HG02884 (cell line): ENCODE measurements around the gene HLA-A.
"Not testable (repeated sequence)": the region's sequence is repeated elsewhere in the genome, so short reads cannot be mapped to it uniquely, and the experiment has no call there.

Experiments
- ATAC-seq: cut with Tn5 transposase; IDR thresholded peaks from one replicate; pipeline ENCODE4 v1.9.1; 2021; ENCODE audit warnings: mild to moderate bottlenecking, moderate library complexity; ENCODE audit not compliant: unreplicated experiment

HLA-A gene

DNA sequence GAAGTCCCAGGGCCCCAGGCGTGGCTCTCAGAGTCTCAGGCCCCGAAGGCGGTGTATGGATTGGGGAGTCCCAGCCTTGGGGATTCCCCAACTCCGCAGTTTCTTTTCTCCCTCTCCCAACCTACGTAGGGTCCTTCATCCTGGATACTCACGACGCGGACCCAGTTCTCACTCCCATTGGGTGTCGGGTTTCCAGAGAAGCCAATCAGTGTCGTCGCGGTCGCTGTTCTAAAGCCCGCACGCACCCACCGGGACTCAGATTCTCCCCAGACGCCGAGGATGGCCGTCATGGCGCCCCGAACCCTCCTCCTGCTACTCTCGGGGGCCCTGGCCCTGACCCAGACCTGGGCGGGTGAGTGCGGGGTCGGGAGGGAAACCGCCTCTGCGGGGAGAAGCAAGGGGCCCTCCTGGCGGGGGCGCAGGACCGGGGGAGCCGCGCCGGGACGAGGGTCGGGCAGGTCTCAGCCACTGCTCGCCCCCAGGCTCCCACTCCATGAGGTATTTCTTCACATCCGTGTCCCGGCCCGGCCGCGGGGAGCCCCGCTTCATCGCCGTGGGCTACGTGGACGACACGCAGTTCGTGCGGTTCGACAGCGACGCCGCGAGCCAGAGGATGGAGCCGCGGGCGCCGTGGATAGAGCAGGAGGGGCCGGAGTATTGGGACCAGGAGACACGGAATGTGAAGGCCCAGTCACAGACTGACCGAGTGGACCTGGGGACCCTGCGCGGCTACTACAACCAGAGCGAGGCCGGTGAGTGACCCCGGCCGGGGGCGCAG lies at the start of gene HLA-A:
Gene HLA-A, plus strand, starts transcription at position 258 of the 778 bp plus-strand sequence. Its CDS starts 22 bp downstream, at position 280.
- peak; percentile 90 for ATAC-seq

DNA sequence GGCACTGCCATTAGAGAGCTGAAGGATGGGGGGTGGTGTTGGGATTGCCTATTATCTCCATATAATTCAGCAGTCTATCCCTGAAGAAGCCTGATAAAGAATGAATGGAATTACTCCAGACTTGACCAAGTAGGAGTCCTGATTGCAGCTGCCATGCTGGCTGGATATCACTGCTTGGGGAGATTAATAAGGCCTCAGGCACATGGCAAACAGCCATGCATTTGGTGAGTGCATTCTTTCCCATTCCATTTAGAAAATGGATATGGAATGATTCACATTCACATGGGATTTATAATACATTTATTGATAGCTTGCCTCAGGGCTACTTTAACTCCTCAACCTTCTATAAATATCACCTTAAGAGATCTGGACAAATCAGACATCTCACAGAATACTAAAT lies 49.6 kb upstream of the HLA-A start:
- ATAC-seq = no peak

DNA sequence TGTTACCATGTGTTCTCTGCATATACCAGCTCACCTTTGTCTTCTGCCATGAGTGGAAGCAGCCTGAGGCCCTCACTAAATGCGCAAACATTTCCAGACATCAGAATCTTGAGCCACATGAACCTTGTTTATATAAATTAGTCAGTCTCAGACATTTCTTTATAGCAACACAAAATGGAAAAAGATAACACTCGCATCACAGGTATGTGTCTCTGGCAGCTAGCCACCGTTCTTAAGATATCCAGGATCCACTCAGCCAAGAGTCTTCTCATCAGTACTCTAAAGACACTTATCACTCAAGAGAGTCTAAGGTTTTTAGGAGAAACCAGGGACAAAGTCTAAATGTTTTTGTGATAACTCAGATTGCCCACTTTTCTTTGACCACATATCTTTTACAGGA lies 43.1 kb upstream of the HLA-A start:
- no peak for ATAC-seq

DNA sequence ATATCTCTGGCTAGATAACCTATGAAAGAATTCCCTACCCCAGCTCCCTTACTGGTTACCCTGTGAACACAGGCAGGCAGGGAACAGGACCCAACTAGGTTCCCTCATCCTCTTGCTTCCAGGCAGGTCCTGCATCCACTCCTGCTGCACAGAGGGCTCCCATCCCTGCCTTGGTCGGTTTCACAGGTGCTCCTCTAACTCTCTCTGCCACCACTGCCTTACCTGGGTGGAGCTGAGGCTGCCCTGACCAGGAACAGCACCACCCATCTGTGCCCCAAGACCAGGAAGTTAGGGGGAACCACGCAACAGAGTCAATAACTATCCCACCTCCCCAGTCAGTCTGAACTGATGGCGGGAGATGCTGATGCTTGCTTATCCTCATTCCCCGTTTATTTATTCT lies 37.0 kb upstream of the HLA-A start:
- ATAC-seq = no peak

DNA sequence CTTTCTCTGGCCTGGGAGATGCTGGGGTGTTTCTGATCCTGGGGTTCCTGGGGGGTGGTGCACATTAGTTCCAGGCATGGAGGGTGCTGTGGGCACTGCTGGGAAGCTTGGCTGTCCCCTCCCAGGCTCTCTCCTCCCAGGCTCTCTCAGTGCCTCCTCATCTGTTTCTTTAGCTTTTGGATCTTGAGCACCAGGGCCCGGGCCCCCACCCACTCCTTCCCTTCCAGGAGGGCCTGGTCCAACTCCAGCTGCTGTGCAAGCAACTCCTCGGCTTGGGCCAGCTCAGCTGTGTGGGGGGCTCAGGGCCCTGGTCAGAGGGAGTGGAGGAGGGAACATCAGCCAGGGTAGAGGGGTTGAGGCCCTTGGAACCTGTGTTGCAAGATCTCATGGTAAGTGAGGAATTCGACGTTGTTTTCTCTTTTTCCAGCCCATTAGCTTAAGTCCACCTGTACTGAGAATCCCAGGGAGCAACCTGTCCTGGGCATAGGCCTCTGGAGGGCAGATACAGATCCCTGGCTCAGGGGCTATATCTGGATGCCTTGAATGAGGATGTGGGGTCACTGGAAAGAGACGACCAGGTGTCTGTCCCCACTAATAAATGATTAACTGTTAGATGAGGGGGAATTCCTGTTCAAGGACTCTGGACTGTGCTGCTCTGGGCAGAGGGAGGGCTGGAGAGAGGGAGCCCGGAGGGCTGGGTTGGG lies 34.5 kb upstream of the HLA-A start:
- no peak for ATAC-seq

DNA sequence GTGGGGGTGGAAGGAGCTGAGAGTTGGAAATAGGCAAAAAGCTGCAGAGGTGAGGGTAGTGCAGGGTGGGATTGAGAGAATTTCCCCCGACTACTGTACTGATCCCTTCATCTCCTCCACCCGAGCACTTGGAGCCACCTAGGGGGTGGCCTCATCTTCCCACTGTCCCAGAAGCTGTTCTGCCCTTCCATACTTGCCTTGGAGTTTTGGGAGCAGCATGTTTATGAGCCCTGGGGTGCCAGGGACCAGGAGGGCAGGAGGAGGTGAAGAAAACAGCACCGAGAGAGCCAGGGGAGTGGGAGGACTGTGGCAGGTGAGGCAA lies 34.0 kb upstream of the HLA-A start:
- ATAC-seq = no peak

DNA sequence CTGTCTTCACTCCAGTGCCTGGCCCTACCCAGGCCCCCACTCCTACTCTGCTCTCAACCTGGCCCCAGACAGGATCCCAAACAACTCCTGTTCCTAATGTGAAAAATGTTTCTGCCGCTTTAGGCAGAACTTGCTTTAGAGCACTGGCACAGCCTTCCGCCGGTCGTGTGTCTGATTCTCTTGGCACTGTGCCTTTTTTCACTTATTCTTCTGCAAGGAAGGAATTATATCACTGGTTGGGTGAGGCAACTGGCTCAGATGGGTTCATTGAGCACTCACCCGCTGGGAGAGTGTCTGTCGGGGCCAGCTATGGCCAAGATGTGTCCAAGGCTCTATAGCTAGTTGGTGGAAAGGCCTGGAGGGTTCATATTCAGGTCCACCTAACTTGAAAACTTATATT lies 33.6 kb upstream of the HLA-A start:
- ATAC-seq = no peak

DNA sequence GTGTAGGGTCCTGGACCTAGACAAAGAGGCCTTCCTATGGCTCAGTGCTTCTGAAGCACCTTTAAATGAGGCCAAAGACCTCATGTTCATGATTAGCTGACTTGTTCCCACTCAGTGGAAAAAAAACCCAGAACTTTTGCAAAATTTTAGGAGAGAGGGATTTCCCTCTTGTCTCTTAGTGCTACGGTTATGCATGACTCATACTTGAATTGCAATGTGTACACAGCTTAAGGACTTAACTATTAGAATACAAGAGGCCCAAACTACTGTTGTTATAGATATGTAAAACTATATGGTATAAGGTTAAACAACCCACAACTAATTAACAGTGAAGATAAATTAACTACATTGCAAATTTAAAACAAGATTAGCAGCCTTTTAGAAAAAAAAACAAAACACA lies 32.3 kb upstream of the HLA-A start:
- no peak for ATAC-seq

DNA sequence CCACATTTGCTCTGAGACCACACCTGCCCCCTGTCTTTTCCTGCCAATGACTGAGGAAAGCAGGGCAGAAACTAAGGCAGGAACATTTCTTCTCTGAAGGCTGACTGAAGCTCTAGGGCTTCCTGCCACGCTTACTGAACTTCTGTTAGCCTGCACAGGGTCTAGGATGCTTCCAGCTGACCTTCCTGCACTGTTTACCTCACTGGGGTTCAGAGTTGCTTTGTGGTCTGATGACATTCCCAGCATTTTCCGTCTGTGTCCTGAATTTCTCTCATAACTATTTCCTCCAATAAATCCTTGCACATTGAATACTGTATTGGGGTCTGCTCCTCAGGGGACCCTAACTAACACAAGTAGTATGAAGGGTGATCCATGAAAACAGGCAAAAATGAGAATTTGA lies 29.5 kb upstream of the HLA-A start:
- ATAC-seq = no peak

DNA sequence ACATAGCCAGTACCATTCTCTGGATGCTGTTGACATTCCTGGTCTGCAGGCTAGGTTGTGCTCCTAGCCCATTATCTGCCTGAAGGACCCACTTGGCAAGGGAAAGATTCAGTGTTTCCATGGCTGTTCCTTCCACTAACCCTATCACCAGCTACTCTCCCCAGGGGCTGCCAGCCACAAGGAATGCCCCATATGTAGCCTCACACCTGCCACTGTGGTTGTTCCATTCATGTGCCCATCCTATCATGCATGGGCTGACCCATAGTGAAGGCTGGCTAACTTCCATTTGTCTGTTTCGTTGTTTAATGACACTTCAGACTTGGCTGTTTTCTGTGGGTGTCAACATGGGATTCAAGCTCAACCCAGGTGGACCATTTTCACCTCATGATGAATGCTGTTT lies 25.6 kb upstream of the HLA-A start:
- ATAC-seq = no peak

DNA sequence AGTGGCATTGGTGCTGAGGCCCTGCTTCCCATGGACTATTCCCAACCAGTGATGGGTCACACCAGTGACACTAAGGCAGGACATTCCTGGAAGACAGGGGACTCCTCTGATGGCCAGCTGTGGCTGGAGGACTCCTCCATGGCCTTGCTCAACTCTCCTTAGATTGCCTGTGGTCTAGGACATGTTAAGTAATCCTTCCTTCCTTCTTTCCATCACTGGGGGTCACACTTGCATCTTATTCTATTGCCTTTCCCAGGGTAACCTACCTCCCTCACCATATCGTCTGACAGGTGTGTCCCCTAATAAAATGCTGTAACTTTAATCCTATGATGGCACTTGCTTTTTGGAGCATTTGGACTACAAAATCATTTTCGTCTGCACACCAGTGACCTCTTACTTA lies 24.5 kb upstream of the HLA-A start:
- ATAC-seq = no peak

DNA sequence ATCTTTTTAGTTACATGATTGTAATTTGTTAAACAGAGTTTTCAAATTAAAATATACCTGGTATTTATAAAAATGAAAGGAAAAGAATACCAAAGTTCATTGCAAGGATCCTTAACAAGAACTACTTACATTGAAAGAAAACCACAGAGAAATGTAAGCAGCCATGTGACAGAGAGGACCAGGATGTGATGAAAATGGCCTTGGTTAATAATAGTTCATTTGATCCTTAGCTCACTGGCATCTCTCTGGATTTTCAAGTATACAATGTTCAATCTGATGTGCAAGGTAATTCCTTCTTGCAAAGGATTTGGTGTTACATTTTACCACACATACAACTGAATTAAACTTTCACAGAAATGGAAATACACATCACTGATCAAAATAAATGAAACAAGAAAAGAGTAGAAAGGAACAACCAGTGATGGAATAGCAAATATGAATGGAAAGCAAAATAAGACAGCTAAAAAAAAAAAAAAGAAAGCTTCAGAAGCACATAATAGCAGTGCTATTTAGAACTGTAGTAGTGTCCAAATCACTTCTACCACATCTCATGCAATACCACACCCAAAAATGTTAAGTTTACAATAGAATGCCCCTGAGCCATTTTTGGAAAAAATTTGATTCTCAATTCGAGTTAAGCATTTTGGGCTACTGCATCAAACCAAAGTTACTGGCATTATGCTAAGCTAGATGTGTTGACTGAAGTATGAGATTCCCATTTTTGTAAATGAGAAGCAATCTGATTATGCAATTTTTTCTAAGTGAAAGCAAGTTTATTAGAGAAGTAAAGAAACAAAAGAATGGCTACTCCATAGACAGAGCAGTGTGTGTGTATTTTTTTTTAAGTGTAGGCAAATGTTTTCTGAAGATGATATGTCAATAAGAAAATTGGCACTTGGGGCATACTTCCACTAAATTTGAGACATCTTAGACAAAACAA lies 22.6 kb upstream of the HLA-A start:
- ATAC-seq = no peak

DNA sequence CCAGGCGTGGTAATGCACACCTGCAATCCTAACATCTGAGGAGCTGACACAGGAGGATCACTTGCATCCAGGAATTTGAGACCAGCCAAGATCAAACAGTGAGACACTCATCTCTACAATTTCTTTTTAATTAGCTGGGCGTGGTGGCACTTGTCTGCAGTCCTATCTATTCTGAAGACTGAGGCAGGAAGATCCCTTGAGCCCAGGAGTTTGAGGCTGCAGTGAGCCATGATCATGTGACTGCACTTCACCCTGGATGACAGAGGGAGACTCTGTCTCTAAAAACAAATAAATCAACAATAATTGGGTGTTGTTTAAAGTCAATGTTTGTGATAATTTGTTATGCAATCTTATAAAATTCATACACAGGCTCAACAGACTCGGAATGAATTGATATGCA lies 18.0 kb upstream of the HLA-A start:
- no peak for ATAC-seq

DNA sequence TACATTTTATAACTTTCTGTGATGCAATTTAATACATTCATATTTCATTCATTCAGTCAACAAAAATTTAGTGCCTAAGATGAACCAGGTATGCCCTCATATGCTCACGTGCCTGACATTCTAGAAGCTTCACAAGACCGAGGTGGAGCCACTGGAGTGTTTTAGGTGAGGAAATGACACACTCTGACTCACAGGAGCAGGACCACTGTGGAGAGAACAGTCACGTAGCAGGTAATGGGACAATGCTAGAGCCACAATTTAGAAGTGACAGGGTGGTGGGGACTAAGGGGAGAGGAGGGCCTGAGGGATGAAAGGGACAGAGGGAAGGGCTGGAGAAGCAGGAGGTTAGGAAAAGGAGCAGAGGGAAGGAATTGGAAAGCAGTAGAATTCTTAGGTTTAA lies 17.6 kb upstream of the HLA-A start:
- no peak for ATAC-seq

DNA sequence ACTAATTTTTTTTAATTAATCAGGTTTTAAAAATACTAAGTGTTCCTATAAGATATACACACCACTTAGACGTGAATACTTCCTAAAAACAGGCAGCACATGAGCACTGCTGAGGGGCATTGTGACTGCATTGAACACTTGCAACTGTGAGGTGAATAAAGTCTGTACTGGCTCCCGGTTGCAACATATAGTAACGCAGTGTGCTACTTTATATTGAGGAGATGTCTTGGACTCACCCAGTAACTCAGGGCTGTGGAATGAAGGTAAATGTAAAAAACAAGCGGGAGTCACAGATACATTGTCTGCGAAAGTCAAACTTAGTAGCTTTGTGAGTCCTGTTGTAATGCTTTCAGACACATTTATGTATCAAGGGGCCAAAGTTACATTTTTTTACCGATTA lies 17.0 kb upstream of the HLA-A start:
- no peak for ATAC-seq

DNA sequence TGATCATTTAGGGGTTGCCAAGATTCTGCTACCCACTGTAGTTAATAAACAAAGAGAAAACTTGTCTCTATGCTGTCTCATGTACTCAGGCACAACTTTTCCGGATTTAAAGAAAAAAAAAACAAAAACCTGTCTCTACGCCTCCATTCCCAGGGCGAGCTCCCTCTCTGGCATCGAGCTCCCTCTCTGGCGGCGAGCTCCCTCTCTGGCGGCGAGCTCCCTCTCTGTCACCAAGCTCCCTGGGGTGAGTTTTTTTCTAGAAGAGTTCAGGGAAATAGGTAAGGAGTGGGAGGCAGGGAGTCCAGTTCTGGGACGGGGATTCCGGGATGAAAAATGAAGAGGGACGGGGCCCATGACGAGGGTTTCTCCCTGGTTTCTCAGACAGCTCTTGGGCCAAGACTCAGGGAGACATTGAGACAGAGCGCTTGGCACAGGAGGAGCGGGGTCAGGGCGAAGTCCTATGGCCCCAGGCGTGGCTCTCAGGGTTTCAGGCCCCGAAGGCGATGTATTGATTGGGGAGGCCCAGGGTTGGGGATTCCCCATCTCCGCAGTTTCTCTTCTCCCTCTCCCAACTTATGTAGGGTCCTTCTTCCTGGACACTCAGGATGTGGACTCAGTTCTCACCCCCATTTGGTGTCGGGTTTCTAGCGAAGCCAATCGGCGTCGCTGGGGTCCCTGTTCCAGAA lies 16.5 kb upstream of the HLA-A start:
- ATAC-seq = peak; percentile 9

DNA sequence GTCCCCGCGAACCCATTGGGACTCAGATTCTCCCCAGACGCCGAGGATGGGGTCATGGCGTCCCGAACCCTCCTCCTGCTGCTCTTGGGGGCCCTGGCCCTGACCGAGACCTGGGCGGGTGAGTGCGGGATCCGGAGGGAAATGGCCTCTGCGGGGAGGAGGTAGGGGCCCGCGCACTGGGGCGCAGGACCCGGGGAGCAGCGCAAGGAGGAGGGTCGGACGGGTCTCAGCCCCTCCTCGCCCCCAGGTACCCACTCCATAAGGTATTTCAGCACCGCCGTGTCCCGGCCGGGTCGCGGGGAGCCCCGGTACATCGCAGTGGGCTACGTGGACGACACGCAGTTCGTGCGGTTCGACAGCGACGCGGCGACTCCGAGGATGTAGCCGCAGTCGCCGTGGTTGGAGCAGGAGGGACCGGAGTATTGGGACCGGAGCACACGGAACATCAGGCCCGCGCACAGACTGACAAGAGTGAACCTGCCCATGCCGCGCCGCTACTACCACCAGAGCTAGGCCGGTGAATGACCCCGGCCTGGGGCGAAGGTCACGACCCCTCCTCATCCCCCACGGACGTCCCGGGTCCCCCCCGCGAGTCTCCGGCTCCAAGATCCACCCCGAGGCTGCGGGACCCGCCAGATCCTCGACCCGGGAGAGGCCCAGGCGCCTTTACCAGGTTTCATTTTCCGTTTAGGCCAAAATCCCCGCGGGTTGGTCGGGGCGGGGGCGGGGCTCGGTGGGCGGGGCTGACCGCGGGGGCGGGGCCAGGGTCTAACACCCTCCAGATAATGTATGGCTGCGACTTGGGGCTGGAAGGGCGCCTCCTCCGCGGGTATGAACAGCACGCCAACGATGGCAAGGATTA lies 15.7 kb upstream of the HLA-A start:
- ATAC-seq = peak; percentile 66

DNA sequence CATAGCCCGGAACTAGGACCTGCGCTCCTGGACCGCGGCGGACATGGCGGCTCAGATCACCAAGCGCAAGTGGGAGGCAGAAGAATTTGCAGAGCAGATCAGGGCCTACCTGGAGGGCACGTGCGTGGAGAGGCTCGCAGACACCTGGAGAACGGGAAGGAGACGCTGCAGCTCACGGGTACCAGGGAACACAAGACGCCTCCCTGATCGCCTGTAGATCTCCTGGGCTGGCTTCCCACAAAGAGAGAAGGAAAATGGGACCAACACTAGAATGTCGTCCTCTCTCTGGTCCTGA lies 15.1 kb upstream of the HLA-A start:
- ATAC-seq = no peak

DNA sequence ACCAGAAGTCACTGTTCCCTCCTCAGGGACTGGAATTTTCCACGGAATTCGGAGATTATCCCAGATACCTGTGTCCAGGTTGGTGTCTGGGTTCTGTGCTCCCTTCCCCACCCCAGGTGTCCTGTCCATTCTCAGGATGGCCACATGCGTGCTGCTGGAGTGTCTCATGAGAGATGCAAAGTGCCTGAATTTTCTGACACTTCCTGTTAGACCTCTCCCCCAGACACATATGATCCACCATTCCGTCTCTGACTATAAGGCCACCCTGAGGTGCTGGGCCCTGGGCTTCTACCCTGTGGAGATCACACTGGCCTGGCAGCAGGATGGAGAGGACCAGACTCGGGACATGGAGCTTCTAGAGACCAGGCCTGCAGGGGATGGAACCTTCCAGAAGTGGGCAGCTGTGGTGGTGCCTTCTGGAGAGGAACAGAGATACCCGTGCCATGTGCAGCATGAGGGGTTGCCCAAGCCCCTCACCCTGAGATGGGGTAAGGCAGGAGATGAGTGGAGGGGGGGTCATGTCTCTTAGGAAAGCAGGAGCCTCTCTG lies 14.4 kb upstream of the HLA-A start:
- no peak for ATAC-seq

DNA sequence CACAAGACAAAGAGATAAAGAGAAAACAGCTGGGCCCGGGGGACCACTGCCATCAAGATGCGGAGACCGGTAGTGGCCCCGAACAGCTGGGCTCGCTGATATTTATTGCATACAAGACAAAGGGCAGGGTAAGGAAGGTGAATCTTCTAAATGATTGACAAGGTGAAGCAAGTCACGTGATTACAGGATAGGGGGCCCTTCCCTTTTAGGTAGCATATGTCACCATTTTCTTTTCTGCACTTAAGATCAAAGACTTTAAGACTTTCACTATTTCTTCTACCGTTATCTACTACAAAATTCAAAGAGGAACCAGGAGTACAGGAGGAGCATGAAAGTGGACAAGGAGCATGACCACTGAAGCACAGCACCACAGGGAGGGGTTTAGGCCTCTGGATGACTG lies 12.3 kb upstream of the HLA-A start:
- not testable (repeated sequence) for ATAC-seq
